Keratinocyte (primary cell): Measurements from ENCODE around the gene GBX2.
A peak's percentile ranks its signal among the peaks of the same experiment; 100 is the strongest.

Experiments
- EZH2 ChIP-seq: IDR thresholded peaks from one replicate; pipeline ENCODE4 v1.6.1; 2012; ENCODE audit warnings: inconsistent platforms, mild to moderate bottlenecking, low read length, moderate library complexity
- TF ChIP-seq, protein P1 (sequence below), 3 experiments: IDR thresholded peaks in 1 of 3; conservative IDR thresholded peaks in 1 of 3; optimal IDR thresholded peaks in 1 of 3; 2 replicates in 2 of 3; 3 replicates in 1 of 3; pipeline versions ENCODE3 to v1.5.1; 2011; ENCODE audit warnings: low read length in 3 of 3, mild to moderate bottlenecking in 3 of 3, moderate library complexity in 2 of 3, control low read depth in 1 of 3, inconsistent platforms in 1 of 3; ENCODE audit not compliant: insufficient read depth in 2 of 3; ENCODE audit errors: extremely low read depth in 1 of 3

DNA sequence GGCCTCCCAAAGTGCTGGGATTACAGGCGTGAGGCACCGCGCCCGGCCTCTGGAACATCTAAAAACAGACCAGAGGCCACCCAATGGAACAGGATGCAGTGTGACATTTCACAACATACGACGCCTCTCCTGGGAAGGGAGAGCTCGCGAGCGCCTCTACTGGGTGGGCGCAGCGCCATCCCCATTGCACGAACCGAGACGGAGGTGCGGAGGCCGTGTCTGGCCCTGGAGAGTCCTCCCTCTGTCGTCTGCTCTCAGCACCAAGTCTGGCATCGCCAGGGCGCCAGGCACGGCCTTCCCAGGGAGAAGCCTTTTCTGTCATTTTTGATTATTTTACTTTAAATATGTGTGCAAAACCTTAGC, 9.4 kb upstream of the GBX2 start:
- TF ChIP-seq, protein P1, sequence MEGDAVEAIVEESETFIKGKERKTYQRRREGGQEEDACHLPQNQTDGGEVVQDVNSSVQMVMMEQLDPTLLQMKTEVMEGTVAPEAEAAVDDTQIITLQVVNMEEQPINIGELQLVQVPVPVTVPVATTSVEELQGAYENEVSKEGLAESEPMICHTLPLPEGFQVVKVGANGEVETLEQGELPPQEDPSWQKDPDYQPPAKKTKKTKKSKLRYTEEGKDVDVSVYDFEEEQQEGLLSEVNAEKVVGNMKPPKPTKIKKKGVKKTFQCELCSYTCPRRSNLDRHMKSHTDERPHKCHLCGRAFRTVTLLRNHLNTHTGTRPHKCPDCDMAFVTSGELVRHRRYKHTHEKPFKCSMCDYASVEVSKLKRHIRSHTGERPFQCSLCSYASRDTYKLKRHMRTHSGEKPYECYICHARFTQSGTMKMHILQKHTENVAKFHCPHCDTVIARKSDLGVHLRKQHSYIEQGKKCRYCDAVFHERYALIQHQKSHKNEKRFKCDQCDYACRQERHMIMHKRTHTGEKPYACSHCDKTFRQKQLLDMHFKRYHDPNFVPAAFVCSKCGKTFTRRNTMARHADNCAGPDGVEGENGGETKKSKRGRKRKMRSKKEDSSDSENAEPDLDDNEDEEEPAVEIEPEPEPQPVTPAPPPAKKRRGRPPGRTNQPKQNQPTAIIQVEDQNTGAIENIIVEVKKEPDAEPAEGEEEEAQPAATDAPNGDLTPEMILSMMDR (optimal IDR thresholded peaks at IDR 0.05 in 1 of 3, IDR thresholded peaks at IDR 0.05 in 1 of 3, conservative IDR thresholded peaks at IDR 0.05 in 1 of 3; ENCODE audit: extremely low read depth in 1 of 3, insufficient read depth in 2 of 3, low read length in 3 of 3) = peak; percentile 47 to 68 (median 47)
- no peak for TF ChIP-seq EZH2
